Mesenteric fat pad (tissue), 1 donor: ENCODE data around the gene THEMIS2. TPM values are rescaled to one million over a fixed set of nuclear protein-coding genes. Genes with fewer than 3 reads are reported as not detected.
A peak's percentile ranks its signal among the peaks of the same experiment; 100 is the strongest.
"Not testable (repeated sequence)": the region's sequence is repeated elsewhere in the genome, so short reads cannot be mapped to it uniquely, and the experiment has no call there.

Source experiments
- DNase-seq: peaks from one replicate; pipeline ENCODE4 v3.0.0-alpha.2; 2020; ENCODE audit warnings: low spot score
- total RNA-seq: library from RNA; stranded (reverse); fragmentation: NEBNext Ultra II Directional; extraction: Animal tissue kit (Norgen Biotek cat#: 25700); gene quantifications from one replicate; pipeline ENCODE4 v1.2.1, GENCODE V29; 2021
- donor health status: DM: yes; HTN: yes; CAD: no.

Gene THEMIS2
- total RNA-seq, 1 donor from 2014 or later = 64.9 TPM

GRCh38 chr1:27862671-27863537, 9.4 kb upstream of the THEMIS2 start:
- no peak for DNase-seq

- DNase-seq = no peak
Measured at GRCh38 chr1:27863538-27863915, 8.8 kb upstream of the THEMIS2 start.

GRCh38 chr1:27864264-27864895, 8.0 kb upstream of the THEMIS2 start:
- no peak for DNase-seq

- DNase-seq = no peak
Measured at GRCh38 chr1:27865821-27866220, 6.5 kb upstream of the THEMIS2 start.

- no peak for DNase-seq
Measured at GRCh38 chr1:27868556-27868931, 3.8 kb upstream of the THEMIS2 start.

- no peak for DNase-seq
Measured at GRCh38 chr1:27868932-27869718, 3.2 kb upstream of the THEMIS2 start.

- no peak for DNase-seq
Measured at GRCh38 chr1:27869719-27870085, 2.6 kb upstream of the THEMIS2 start.

GRCh38 chr1:27871076-27871475, 1.3 kb upstream of the THEMIS2 start:
- not testable (repeated sequence) for DNase-seq

GRCh38 chr1:27872802-27873551, 633 bp downstream of the THEMIS2 start:
- peak; percentile 84 for DNase-seq

- peak; percentile 87 for DNase-seq
Measured at GRCh38 chr1:27873671-27874384, 1.5 kb downstream of the THEMIS2 start.

GRCh38 chr1:27876341-27877114, 4.2 kb downstream of the THEMIS2 start:
- peak; percentile 76 for DNase-seq

- peak; percentile 11 for DNase-seq
Measured at GRCh38 chr1:27877115-27877416, 4.7 kb downstream of the THEMIS2 start.

- DNase-seq = no peak
Measured at GRCh38 chr1:27878039-27878438, 5.7 kb downstream of the THEMIS2 start.

GRCh38 chr1:27878787-27879335, 6.5 kb downstream of the THEMIS2 start:
- no peak for DNase-seq

- no peak for DNase-seq
Measured at GRCh38 chr1:27879374-27880082, 7.2 kb downstream of the THEMIS2 start.

GRCh38 chr1:27882543-27882903, 10.2 kb downstream of the THEMIS2 start:
- DNase-seq = peak; percentile 69

- DNase-seq = peak; percentile 64
Measured at GRCh38 chr1:27883536-27883935, 11.2 kb downstream of the THEMIS2 start.

GRCh38 chr1:27884006-27884954, 11.9 kb downstream of the THEMIS2 start:
- peak; percentile 67 for DNase-seq
